ENCODE data around the gene SUPT6H. TPM values are rescaled to one million over a fixed set of nuclear protein-coding genes. Genes with fewer than 3 reads are reported as not detected.
"Not testable (repeated sequence)": the region's sequence is repeated elsewhere in the genome, so short reads cannot be mapped to it uniquely, and the experiment has no call there.

SUPT6H gene
- total RNA-seq, 2 donors from 2014 or later, result 136 to 139 TPM

- Mint-ChIP-seq H3K27me3 (peaks cover 4% of the 10 kb centered on the region), H3K4me3 (peak overlapping the region; percentile 98), H3K36me3 (ENCODE audit: low read depth) (peaks cover 6% of the 10 kb centered on the region), H3K4me1 (peaks cover 48% of the 10 kb centered on the region), H3K27ac (peak overlapping the region; percentile 98)
- ATAC-seq (no peak), DNase-seq (no peak)
- H3K9me3 ChIP-seq (ENCODE audit: control insufficient read depth, low read length, poor library complexity, severe bottlenecking), result peaks cover 3% of the 10 kb centered on the region
These were observed 58.4 kb downstream of the SUPT6H start for GRCh38 chr17:28720247-28720996.

- not testable (repeated sequence) for ATAC-seq; H3K9me3 ChIP-seq (ENCODE audit: control insufficient read depth, low read length, poor library complexity, severe bottlenecking); H3K36me3 Mint-ChIP-seq (ENCODE audit: low read depth); H3K27me3 Mint-ChIP-seq; DNase-seq
- H3K27ac Mint-ChIP-seq, result peak overlapping the region; percentile 98
- peak overlapping the region; percentile 98 for H3K4me3 Mint-ChIP-seq
- peaks cover 52% of the 10 kb centered on the region for H3K4me1 Mint-ChIP-seq
These were observed 59.0 kb downstream of the SUPT6H start for GRCh38 chr17:28720997-28721329.

GRCh38 chr17:28722417-28723158 is 60.6 kb downstream of the SUPT6H start:
- H3K9me3 ChIP-seq (ENCODE audit: control insufficient read depth, low read length, poor library complexity, severe bottlenecking), result peaks cover 3% of the 10 kb centered on the region
- H3K36me3 Mint-ChIP-seq (ENCODE audit: low read depth), result peaks cover 6% of the 10 kb centered on the region
- peaks cover 58% of the 10 kb centered on the region for H3K4me1 Mint-ChIP-seq

GRCh38 chr17:28723159-28723835 is 61.3 kb downstream of the SUPT6H start:
- H3K4me3 Mint-ChIP-seq, result no peak overlapping the region
- DNase-seq, result no peak
- no peak for ATAC-seq
- H3K4me1 Mint-ChIP-seq, result peaks cover 62% of the 10 kb centered on the region
- no peak overlapping the region for H3K27ac Mint-ChIP-seq
- H3K36me3 Mint-ChIP-seq (ENCODE audit: low read depth), result peaks cover 6% of the 10 kb centered on the region
- H3K27me3 Mint-ChIP-seq, result no peaks in the 10 kb centered on the region
- peaks cover 3% of the 10 kb centered on the region for H3K9me3 ChIP-seq (ENCODE audit: control insufficient read depth, low read length, poor library complexity, severe bottlenecking)

More at GRCh38 chr17:28722417-28723158, 60.6 kb downstream of the SUPT6H start:
- Mint-ChIP-seq H3K4me3 (peak overlapping the region; percentile 25), H3K27me3 (no peaks in the 10 kb centered on the region), H3K27ac (peak overlapping the region; percentile 98)
- DNase-seq (no peak), ATAC-seq (no peak)

GRCh38 chr17:28723836-28724499 is 62.0 kb downstream of the SUPT6H start:
- Mint-ChIP-seq H3K4me1 (peaks cover 63% of the 10 kb centered on the region), H3K27ac (peak overlapping the region; percentile 86), H3K4me3 (peak overlapping the region; percentile 97)
- DNase-seq; H3K36me3 Mint-ChIP-seq (ENCODE audit: low read depth); H3K27me3 Mint-ChIP-seq; ATAC-seq; H3K9me3 ChIP-seq (ENCODE audit: control insufficient read depth, low read length, poor library complexity, severe bottlenecking): not testable (repeated sequence)

- Mint-ChIP-seq H3K4me3 (peak overlapping the region; percentile 97), H3K27me3 (no peaks in the 10 kb centered on the region), H3K4me1 (peaks cover 62% of the 10 kb centered on the region), H3K27ac (peak overlapping the region; percentile 86), H3K36me3 (ENCODE audit: low read depth) (peaks cover 6% of the 10 kb centered on the region)
- DNase-seq (no peak), ATAC-seq (no peak)
- peaks cover 3% of the 10 kb centered on the region for H3K9me3 ChIP-seq (ENCODE audit: control insufficient read depth, low read length, poor library complexity, severe bottlenecking)
These were observed 62.6 kb downstream of the SUPT6H start for GRCh38 chr17:28724500-28725165.

GRCh38 chr17:28725166-28725659 is 63.2 kb downstream of the SUPT6H start:
- Mint-ChIP-seq H3K36me3 (ENCODE audit: low read depth) (peaks cover 3% of the 10 kb centered on the region), H3K27ac (peak overlapping the region; percentile 86), H3K27me3 (no peaks in the 10 kb centered on the region), H3K4me3 (peak overlapping the region; percentile 97), H3K4me1 (peaks cover 62% of the 10 kb centered on the region)
- no peak for DNase-seq
- H3K9me3 ChIP-seq (ENCODE audit: control insufficient read depth, low read length, poor library complexity, severe bottlenecking), result peaks cover 3% of the 10 kb centered on the region
- ATAC-seq, result no peak

- ATAC-seq, result no peak
- Mint-ChIP-seq H3K36me3 (ENCODE audit: low read depth) (peaks cover 3% of the 10 kb centered on the region), H3K27me3 (no peaks in the 10 kb centered on the region), H3K27ac (peak overlapping the region; percentile 86), H3K4me1 (peaks cover 57% of the 10 kb centered on the region), H3K4me3 (peak overlapping the region; percentile 97)
- peaks cover 3% of the 10 kb centered on the region for H3K9me3 ChIP-seq (ENCODE audit: control insufficient read depth, low read length, poor library complexity, severe bottlenecking)
- peak in 1 of 3 donors; percentile 22 for DNase-seq
These were observed 63.7 kb downstream of the SUPT6H start for GRCh38 chr17:28725660-28726225.

GRCh38 chr17:28726226-28726626 is 64.2 kb downstream of the SUPT6H start, which contains the start of gene TLCD1:
TSS of gene TLCD1 (minus strand) at chr17:28726233. CDS start at chr17:28726097, 136 bp downstream.
- peak; percentile 39 to 68 (median 65) for DNase-seq

GRCh38 chr17:28726627-28727491 is 64.9 kb downstream of the SUPT6H start:
- H3K9me3 ChIP-seq (ENCODE audit: control insufficient read depth, low read length, poor library complexity, severe bottlenecking), result peaks cover 3% of the 10 kb centered on the region
- ATAC-seq, result peak; percentile 44
- Mint-ChIP-seq H3K4me3 (peak overlapping the region; percentile 97), H3K4me1 (peaks cover 50% of the 10 kb centered on the region), H3K36me3 (ENCODE audit: low read depth) (peaks cover 3% of the 10 kb centered on the region), H3K27ac (peak overlapping the region; percentile 100), H3K27me3 (no peaks in the 10 kb centered on the region)
- peak; percentile 80 to 91 (median 85) for DNase-seq

More at GRCh38 chr17:28726226-28726626, 64.2 kb downstream of the SUPT6H start, which contains the start of gene TLCD1:
- ATAC-seq, result peak; percentile 31
- H3K9me3 ChIP-seq (ENCODE audit: control insufficient read depth, low read length, poor library complexity, severe bottlenecking), result peaks cover 3% of the 10 kb centered on the region
- peaks cover 3% of the 10 kb centered on the region for H3K36me3 Mint-ChIP-seq (ENCODE audit: low read depth)
- peak within 1 kb of the TSS; percentile 97 for H3K4me3 Mint-ChIP-seq
- peak within 1 kb of the TSS; percentile 100 for H3K27ac Mint-ChIP-seq
- peaks cover 53% of the 10 kb centered on the region for H3K4me1 Mint-ChIP-seq
- no peaks in the 10 kb centered on the region for H3K27me3 Mint-ChIP-seq

Data from T-helper 17 cell (primary cell).